Measurements from ENCODE around the gene AKR1E2.

The AKR1E2 gene

GRCh38 chr10:4851846-4852245, 25.8 kb downstream of the AKR1E2 start:
- no peak overlapping the region for H3K4me3 ChIP-seq (replicated peaks; ENCODE audit: low read depth, low read length)
- no peak for DNase-seq (ENCODE audit: low read depth)
- no peak for TF ChIP-seq CTCF (IDR thresholded peaks at IDR 0.05; ENCODE audit: low read length, missing control alignments)

- H3K4me3 ChIP-seq (replicated peaks; ENCODE audit: low read depth, low read length) = peak overlapping the region; percentile 40
- DNase-seq (ENCODE audit: low read depth) = peak; percentile 54
- no peak for TF ChIP-seq CTCF (IDR thresholded peaks at IDR 0.05; ENCODE audit: low read length, missing control alignments)
Measured at GRCh38 chr10:4865945-4866661, 40.1 kb downstream of the AKR1E2 start.

GRCh38 chr10:4867109-4867519, 41.1 kb downstream of the AKR1E2 start:
- no peak for DNase-seq (ENCODE audit: low read depth)
- peak overlapping the region; percentile 5 for H3K4me3 ChIP-seq (replicated peaks; ENCODE audit: low read depth, low read length)
- no peak for TF ChIP-seq CTCF (IDR thresholded peaks at IDR 0.05; ENCODE audit: low read length, missing control alignments)

GRCh38 chr10:4867520-4868356, 41.7 kb downstream of the AKR1E2 start:
- H3K4me3 ChIP-seq (replicated peaks; ENCODE audit: low read depth, low read length) = peak overlapping the region; percentile 5
- peak; percentile 71 for DNase-seq (ENCODE audit: low read depth)
- no peak for TF ChIP-seq CTCF (IDR thresholded peaks at IDR 0.05; ENCODE audit: low read length, missing control alignments)

GRCh38 chr10:4868357-4868657, 42.3 kb downstream of the AKR1E2 start:
- DNase-seq (ENCODE audit: low read depth) = peak; percentile 61
- no peak overlapping the region for H3K4me3 ChIP-seq (replicated peaks; ENCODE audit: low read depth, low read length)
- TF ChIP-seq CTCF (IDR thresholded peaks at IDR 0.05; ENCODE audit: low read length, missing control alignments) = no peak

- no peak overlapping the region for H3K4me3 ChIP-seq (replicated peaks; ENCODE audit: low read depth, low read length)
- no peak for DNase-seq (ENCODE audit: low read depth)
- TF ChIP-seq CTCF (IDR thresholded peaks at IDR 0.05; ENCODE audit: low read length, missing control alignments) = no peak
Measured at GRCh38 chr10:4882704-4883078, 56.7 kb downstream of the AKR1E2 start.

Data from fibroblast of pulmonary artery (primary cell).